Esophagus (tissue), 2 donors: ENCODE measurements around the gene CPA1. TPM values are rescaled to one million over a fixed set of nuclear protein-coding genes. Genes with fewer than 3 reads are reported as not detected.

Experiments
- H3K27ac ChIP-seq, 2 donors: one replicate each; pipeline ENCODE4 v1.5.1; 2013; ENCODE audit warnings: low read depth in 2 of 2, mild to moderate bottlenecking in 2 of 2, inconsistent platforms in 1 of 2, low read length in 1 of 2, moderate library complexity in 1 of 2
- H3K27me3 ChIP-seq, 2 donors: one replicate each; pipeline ENCODE4 v1.6.1; 2013; ENCODE audit warnings: low read length in 2 of 2, control low read depth in 1 of 2, mild to moderate bottlenecking in 1 of 2; ENCODE audit not compliant: insufficient read depth in 2 of 2, control insufficient read depth in 1 of 2
- H3K36me3 ChIP-seq, 2 donors: one replicate each; pipeline ENCODE4 v1.6.1; 2013; ENCODE audit warnings: low read length in 1 of 2; ENCODE audit not compliant: control insufficient read depth in 2 of 2, insufficient read depth in 2 of 2
- H3K4me1 ChIP-seq, 2 donors: one replicate each; pipeline ENCODE4 v1.6.1; 2013; ENCODE audit warnings: low read length in 1 of 2; ENCODE audit not compliant: control insufficient read depth in 2 of 2, insufficient read depth in 2 of 2
- H3K4me3 ChIP-seq, 2 donors: one replicate each; pipeline ENCODE4 v1.5.1; 2013; ENCODE audit warnings: low read length in 2 of 2, mild to moderate bottlenecking in 2 of 2, low read depth in 1 of 2, moderate library complexity in 1 of 2
- H3K9me3 ChIP-seq, 2 donors: one replicate each; pipeline ENCODE4 v1.6.1; 2013; ENCODE audit warnings: mild to moderate bottlenecking in 2 of 2, low read depth in 1 of 2, low read length in 1 of 2, moderate library complexity in 1 of 2; ENCODE audit not compliant: control insufficient read depth in 2 of 2, insufficient read depth in 1 of 2
- WGBS, 2 donors: extraction: QIAGEN DNeasy Blood & Tissue Kit; methylation state at CpG; one replicate each; pipeline ENCODE4 v1.1.7; 2013; 5-methylcytosine and 5-hydroxymethylcytosine counted together
- polyA plus RNA-seq, 2 donors: library from polyadenylated mRNA; stranded (reverse); fragments of 200-250 nt; gene quantifications; one replicate each; pipeline ENCODE4 v1.2.3, GENCODE V29; 2013
- donor health status: healthy with polysubstance abuse.
- donor health status: Bipolar disorder and iron deficiency.

CPA1 gene
- polyA plus RNA-seq: 1 to 10 TPM in 1 of 2 donors, under 1 TPM in 1; 0.20 to 1.1 TPM

DNA sequence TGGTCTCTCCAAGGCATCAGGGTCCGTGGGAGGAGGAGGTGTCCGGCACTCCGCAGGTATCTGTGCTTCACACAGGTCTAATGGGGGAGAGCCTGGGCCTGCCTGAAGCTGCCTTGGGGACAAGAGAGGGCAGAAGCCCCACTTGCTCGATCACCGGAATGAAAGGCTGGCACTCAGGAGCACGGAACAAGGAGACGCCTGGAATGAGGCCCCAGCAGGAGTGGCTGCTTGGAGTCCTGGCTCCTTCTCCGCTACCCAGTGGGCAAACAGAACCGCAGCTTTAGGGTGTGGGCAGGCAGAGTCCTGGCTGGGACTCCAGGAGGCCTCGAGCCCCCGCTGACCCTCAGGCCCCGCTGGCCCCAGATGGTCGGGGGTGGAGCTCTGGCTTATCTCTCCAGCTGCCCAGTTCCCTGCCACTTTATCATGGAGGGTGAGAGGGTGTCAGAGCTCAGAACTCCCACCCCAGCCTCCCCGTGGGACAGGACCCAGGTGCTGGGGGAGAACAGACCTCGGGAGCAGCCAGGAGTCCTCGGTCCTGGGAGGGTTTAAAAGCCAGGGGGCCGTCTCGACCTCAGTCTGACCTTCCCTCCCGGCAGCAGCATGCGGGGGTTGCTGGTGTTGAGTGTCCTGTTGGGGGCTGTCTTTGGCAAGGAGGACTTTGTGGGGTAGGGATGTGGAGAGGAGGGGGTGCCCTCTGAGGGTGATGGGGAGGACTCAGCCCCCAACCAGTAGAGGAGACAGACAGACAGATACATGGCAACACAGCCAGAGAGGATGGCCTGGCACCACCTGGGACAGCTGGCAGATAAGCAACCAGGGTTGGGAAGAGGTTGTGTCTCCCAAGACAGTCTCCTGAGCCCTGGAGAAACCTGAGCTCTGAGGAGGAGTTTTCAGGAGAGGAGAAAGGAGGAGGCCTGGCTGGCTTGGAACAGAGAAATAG is at the start of gene CPA1:
TSS of gene CPA1 (plus strand) at position 574 of the 940 bp plus-strand sequence. CDS start at position 601, 27 bp downstream.
- no peak within 1 kb of the TSS for H3K4me3 ChIP-seq
- H3K36me3 ChIP-seq: no peaks in the 10 kb centered on the region
- no peaks in the 10 kb centered on the region for H3K27me3 ChIP-seq
- H3K27ac ChIP-seq: no peak within 1 kb of the TSS
- H3K4me1 ChIP-seq: peaks cover 0 to 4% of the 10 kb centered on the region in 2 donors
- WGBS, 2 donors: 38 to 46% methylated on average over 20 of the region's 20 CpGs
- peaks cover 0 to 7% of the 10 kb centered on the region in 2 donors for H3K9me3 ChIP-seq

DNA sequence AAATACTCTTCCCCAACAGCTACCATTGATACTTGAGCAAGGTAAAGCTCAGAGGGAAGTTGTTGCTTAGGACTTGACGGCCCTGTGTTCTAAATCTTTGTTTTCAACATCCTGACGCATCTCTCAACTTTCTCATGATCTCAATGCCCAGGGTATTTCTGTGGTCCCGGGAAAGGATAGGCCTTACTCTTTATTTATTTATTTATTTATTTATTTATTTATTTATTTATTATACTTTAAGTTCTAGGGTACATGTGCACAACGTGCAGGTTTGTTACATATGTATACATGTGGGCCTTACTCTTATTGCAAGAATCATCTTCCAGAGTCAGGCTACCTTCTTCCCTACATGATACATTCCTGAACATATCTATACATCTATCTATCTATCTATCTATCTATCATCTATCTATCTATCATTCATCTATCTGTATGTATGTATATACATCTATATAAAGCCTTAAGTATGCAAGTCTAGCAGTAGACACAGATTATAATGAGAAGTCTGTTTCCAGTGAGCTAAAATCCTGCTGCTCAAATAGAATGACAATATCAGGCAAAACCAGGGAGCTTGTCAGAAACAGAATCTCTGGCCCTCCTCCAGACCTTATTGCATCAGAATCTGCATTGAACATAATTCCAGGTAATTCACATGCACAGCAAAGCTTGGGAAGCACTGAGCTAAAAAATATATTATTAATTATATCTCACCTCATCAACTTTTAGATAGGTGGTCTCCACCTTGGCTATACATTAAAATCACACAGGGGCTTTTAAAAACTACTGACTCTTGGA is 47.8 kb upstream of the CPA1 start:
- Histone ChIP-seq H3K27me3 (no peaks in the 10 kb centered on the region), H3K27ac (no peak overlapping the region), H3K4me1 (no peaks in the 10 kb centered on the region), H3K4me3 (no peak overlapping the region), H3K36me3 (no peaks in the 10 kb centered on the region), H3K9me3 (no peaks in the 10 kb centered on the region)
- 92 to 96% methylated on average over 4 of the region's 4 CpGs for WGBS, 2 donors

DNA sequence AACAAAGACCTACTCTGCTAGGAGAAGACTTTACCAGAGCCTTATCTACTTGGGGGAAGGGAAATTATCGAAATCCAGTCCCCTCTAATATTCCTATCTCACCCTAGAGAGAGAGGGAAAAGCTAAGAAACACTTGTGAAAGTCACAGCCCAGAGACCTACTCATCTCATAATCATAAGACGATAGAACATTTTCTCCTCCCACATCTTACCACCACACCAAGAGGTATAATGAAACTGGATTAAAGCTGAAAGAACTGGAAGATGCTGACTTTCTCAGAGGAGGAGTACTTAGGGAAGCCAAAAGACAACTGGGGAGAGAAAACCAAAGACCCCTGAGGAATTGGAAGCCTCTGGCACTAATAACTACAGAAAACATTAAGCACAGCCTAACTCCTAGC is 46.5 kb upstream of the CPA1 start:
- WGBS, 2 donors: 71 to 81% methylated on average over 2 of the region's 2 CpGs
- H3K27ac ChIP-seq: no peak overlapping the region
- H3K27me3 ChIP-seq: no peaks in the 10 kb centered on the region
- no peaks in the 10 kb centered on the region for H3K9me3 ChIP-seq
- H3K4me1 ChIP-seq: no peaks in the 10 kb centered on the region
- H3K36me3 ChIP-seq: no peaks in the 10 kb centered on the region
- H3K4me3 ChIP-seq: no peak overlapping the region

DNA sequence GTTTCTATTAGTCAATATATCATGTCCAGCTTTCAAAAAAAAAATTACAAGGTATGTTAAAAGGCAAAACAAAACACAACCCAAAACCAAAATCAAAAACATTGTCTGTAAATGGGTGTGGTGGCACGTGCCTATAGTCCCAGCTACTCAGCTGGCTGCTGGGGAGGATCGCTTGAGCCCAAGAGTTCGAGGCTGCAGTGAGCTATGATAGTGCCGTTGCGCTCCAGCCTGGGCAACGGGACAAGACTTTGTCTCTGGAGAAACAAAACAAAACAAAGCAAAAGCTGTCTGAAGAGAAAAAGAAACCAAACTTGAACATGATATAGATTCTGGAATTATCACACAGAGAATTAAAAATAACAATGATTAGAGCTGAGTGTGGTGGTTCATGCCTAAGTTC is 46.0 kb upstream of the CPA1 start:
- no peak overlapping the region for H3K4me3 ChIP-seq
- H3K36me3 ChIP-seq: no peaks in the 10 kb centered on the region
- no peaks in the 10 kb centered on the region for H3K4me1 ChIP-seq
- H3K27ac ChIP-seq: no peak overlapping the region
- WGBS, 2 donors: 39 to 56% methylated on average over 6 of the region's 6 CpGs
- no peaks in the 10 kb centered on the region for H3K27me3 ChIP-seq
- no peaks in the 10 kb centered on the region for H3K9me3 ChIP-seq

DNA sequence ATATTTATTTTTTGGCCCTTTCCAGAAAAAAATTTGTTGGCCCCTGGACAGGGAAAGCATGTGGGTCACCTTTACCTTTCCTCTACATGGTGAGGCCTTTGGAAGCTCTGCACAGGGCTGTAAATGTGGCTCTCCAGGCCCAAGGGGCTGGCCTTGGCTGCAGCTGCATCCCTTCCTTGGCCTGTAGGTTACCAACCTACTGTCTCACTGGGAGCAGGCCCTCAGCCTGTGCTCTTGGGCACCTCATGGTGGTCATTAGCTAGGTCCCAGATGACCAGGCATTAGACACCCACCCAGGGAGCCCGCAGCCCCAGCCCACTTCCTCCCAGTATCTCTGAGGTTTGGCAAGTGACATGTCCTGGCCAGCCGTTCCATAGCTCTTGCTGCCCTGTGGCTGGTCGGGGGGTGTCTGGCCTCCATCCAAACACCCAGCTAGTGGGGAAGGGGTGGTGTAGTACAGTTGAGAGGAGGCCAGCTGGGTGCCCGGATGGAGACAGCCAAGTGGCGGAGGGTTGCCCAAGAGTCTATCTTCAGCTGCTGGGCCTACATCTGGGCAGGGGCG is 42.8 kb upstream of the CPA1 start:
- Histone ChIP-seq H3K4me3 (no peak overlapping the region), H3K36me3 (no peaks in the 10 kb centered on the region), H3K27me3 (no peaks in the 10 kb centered on the region), H3K9me3 (no peaks in the 10 kb centered on the region), H3K4me1 (no peaks in the 10 kb centered on the region), H3K27ac (no peak overlapping the region)
- 85 to 88% methylated on average over 6 of the region's 6 CpGs for WGBS, 2 donors

DNA sequence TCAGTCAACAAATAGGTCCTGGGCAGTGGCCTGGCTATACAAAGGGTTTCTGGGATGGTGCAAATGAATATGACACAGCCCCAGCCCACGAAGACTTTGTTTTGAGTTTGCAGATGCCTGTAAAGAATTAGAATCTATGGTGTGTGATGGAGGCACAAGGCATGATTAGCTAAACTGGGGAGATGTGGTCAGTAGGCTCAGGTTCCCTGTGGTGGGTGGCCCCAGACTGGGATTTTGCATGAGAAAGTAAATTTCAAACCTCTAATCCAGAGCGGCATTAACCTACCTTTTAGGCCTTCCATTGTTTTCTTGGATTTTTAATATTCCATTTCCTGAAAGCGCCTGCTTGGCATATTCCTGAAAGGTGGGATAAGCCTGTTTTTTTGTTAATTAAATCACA is 42.1 kb upstream of the CPA1 start:
- H3K36me3 ChIP-seq: no peaks in the 10 kb centered on the region
- H3K4me1 ChIP-seq: no peaks in the 10 kb centered on the region
- no peak overlapping the region for H3K4me3 ChIP-seq
- H3K27me3 ChIP-seq: no peaks in the 10 kb centered on the region
- 87 to 93% methylated on average over 3 of the region's 3 CpGs for WGBS, 2 donors
- no peaks in the 10 kb centered on the region for H3K9me3 ChIP-seq
- no peak overlapping the region for H3K27ac ChIP-seq

DNA sequence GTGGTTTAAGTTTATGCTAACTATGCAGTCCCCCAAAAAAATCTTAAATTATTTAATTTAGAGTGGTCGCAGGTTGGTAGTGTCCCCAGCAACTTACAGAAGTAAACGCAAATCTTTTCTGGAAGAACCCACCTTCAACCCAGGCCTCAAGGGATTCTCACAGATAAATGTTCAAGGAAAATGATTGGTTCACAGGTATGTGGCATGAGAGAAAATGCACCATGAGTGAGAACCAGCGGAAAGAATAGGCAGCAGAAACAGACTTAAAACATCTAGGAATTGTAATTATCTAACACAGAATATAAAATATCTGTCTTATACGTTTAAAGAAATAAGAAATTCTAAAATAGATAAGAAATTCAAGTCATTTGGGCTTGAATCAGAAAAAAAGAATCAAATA is 38.4 kb upstream of the CPA1 start:
- Histone ChIP-seq H3K27me3 (no peaks in the 10 kb centered on the region), H3K36me3 (no peaks in the 10 kb centered on the region), H3K4me1 (no peaks in the 10 kb centered on the region), H3K9me3 (no peaks in the 10 kb centered on the region), H3K4me3 (no peak overlapping the region), H3K27ac (no peak overlapping the region)
- WGBS, 2 donors: 94% methylated on average over 4 of the region's 4 CpGs

DNA sequence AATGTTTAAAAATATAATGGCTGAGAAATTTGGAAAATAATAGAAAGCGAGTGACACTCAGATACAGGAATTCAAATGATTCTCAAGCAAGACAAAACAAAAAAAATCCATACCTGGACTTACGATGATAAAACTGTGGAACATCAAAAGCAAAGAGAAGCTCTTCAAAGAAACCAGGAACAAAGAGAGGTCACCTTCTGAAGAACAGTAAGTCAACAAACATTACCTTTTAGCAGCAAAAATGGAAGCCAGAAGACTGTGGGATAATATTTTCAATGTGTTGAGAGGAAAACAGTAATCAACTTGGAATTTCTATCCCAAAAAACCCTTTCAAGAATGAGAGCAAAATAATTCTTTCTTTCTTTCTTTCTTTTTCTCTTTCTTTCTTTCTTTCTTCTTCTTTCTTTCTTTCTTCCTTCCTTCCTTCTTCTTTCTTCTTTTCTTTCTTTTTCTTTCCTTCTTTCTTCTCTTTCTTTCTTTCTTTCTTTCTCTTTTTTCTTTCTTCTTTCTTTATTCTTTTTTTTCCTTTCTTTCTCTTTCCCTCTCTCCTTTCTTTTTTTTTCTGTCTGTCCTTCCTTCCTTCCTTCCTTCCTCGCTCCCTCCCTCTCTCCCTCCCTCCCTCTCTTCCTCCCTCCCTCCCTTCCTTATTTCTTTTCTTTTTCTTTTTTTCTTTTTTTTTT is 37.5 kb upstream of the CPA1 start:
- Histone ChIP-seq H3K27me3 (no peaks in the 10 kb centered on the region), H3K4me3 (no peak overlapping the region), H3K9me3 (no peaks in the 10 kb centered on the region), H3K36me3 (no peaks in the 10 kb centered on the region), H3K27ac (no peak overlapping the region), H3K4me1 (no peaks in the 10 kb centered on the region)
- 86 to 94% methylated on average over 3 of the region's 3 CpGs for WGBS, 2 donors

DNA sequence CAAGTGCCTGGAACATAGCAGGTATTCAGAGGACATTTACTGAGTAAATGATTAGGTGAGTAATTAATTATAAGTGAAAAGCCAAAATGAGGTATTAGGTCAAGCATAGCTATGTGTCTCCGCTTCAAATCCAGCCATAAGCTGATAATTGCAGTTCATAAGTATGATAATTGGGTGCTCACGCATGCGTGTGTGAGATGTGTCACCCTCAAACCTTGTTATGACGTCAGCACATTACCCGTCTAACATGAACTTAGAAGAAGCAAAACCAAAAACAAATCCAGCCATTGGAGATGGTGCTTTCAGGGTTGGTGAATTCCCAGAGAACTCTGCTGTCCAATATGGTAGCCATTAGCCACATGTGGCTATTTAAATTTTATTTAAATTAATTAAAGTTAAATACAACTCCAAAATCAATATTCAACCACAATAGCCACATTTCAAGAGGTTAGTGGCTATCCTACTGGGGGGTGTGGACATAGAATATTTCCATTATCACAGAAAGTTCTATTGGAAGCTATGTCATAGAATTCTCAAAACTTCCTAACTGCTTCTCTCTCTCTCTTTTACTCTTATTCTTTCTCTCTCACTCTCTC is 35.9 kb upstream of the CPA1 start, which contains the start of gene CPA5:
TSS of gene CPA5 (plus strand) at position 546 of the 596 bp plus-strand sequence. CDS start 1,670 bp downstream, outside the sequence.
- WGBS, 2 donors: 87 to 91% methylated on average over 5 of the region's 5 CpGs
- no peaks in the 10 kb centered on the region for H3K4me1 ChIP-seq
- H3K27ac ChIP-seq: no peak within 1 kb of the TSS
- no peak within 1 kb of the TSS for H3K4me3 ChIP-seq
- H3K9me3 ChIP-seq: no peaks in the 10 kb centered on the region
- H3K27me3 ChIP-seq: no peaks in the 10 kb centered on the region
- H3K36me3 ChIP-seq: no peaks in the 10 kb centered on the region
